ENCODE measurements around the gene ADAP2.

The ADAP2 gene

GRCh38 chr17:30992551-30992950 lies 70.8 kb downstream of the ADAP2 start:
- peaks cover 16 to 47% (median 36%) of the 10 kb centered on the region in 5 donors for H3K36me3 ChIP-seq (ENCODE audit: control insufficient read depth in 5 of 5, insufficient read depth in 5 of 5, low read length in 5 of 5)
- H3K27me3 ChIP-seq (ENCODE audit: control insufficient read depth in 5 of 5, insufficient read depth in 4 of 5, low read length in 5 of 5): no peaks in the 10 kb centered on the region
- no peak overlapping the region for H3K27ac ChIP-seq (ENCODE audit: low read depth, low read length)
- no peaks in the 10 kb centered on the region for H3K4me1 ChIP-seq (ENCODE audit: control insufficient read depth in 5 of 5, insufficient read depth in 5 of 5, low read length in 5 of 5)
- H3K9me3 ChIP-seq (ENCODE audit: control insufficient read depth in 5 of 5, low read length in 5 of 5): no peaks in the 10 kb centered on the region
- H3K9ac ChIP-seq (ENCODE audit: low read length in 5 of 5): no peak overlapping the region
- no peak overlapping the region for H3K4me3 ChIP-seq (ENCODE audit: low read depth in 1 of 5, low read length in 5 of 5)

- Histone ChIP-seq H3K36me3 (ENCODE audit: control insufficient read depth in 5 of 5, insufficient read depth in 5 of 5, low read length in 5 of 5) (peaks cover 20 to 64% (median 53%) of the 10 kb centered on the region in 5 donors), H3K9ac (ENCODE audit: low read length in 5 of 5) (no peak overlapping the region), H3K9me3 (ENCODE audit: control insufficient read depth in 5 of 5, low read length in 5 of 5) (no peaks in the 10 kb centered on the region), H3K4me3 (ENCODE audit: low read depth in 1 of 5, low read length in 5 of 5) (no peak overlapping the region), H3K27ac (ENCODE audit: low read depth, low read length) (no peak overlapping the region), H3K4me1 (ENCODE audit: control insufficient read depth in 5 of 5, insufficient read depth in 5 of 5, low read length in 5 of 5) (no peaks in the 10 kb centered on the region), H3K27me3 (ENCODE audit: control insufficient read depth in 5 of 5, insufficient read depth in 4 of 5, low read length in 5 of 5) (no peaks in the 10 kb centered on the region)
These were observed 73.6 kb downstream of the ADAP2 start for GRCh38 chr17:30995347-30995746.

DNA sequence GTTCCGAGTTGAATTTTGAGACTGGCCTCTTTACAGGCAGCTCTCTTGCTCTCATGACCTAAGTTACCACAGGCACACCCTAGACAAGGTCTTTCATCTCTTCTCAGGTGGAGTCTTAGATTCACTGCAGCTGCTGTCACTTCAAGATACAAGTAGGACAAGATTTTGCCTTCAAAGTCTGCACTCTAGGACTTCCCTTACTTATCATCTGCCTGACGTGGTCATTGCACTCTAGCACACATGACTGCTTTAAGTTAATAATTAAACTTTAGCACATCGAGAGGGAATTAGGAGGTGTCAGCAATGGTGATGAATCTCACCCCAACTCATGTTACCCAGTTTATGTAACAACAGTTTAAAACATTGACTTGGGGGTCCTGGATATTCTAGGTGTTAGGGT lies 74.7 kb downstream of the ADAP2 start:
- Histone ChIP-seq H3K9me3 (ENCODE audit: control insufficient read depth in 5 of 5, low read length in 5 of 5) (no peaks in the 10 kb centered on the region), H3K27ac (ENCODE audit: low read depth, low read length) (no peak overlapping the region), H3K9ac (ENCODE audit: low read length in 5 of 5) (no peak overlapping the region), H3K36me3 (ENCODE audit: control insufficient read depth in 5 of 5, insufficient read depth in 5 of 5, low read length in 5 of 5) (peaks cover 17 to 71% (median 48%) of the 10 kb centered on the region in 5 donors), H3K4me3 (ENCODE audit: low read depth in 1 of 5, low read length in 5 of 5) (no peak overlapping the region), H3K27me3 (ENCODE audit: control insufficient read depth in 5 of 5, insufficient read depth in 4 of 5, low read length in 5 of 5) (no peaks in the 10 kb centered on the region), H3K4me1 (ENCODE audit: control insufficient read depth in 5 of 5, insufficient read depth in 5 of 5, low read length in 5 of 5) (no peaks in the 10 kb centered on the region)

DNA sequence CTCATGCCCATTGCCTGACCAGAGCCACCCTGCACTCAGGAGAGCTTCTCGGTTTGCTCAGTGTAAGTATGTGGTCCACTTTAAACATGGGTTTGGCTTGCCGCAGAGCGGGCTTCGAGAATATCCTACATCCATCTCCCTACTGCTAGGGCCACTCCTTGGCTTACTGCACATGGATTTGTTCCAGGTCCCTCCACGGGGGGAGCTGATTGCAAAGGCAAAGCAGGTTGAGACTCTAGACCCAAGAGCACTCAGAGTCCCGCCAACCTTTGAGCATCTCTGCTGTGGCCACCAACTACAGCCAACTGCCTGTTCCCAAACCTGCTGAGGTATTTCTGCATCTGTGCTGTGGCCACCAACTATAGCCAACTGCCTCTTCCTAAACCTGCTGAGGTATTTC lies 75.5 kb downstream of the ADAP2 start:
- no peaks in the 10 kb centered on the region for H3K27me3 ChIP-seq (ENCODE audit: control insufficient read depth in 5 of 5, insufficient read depth in 4 of 5, low read length in 5 of 5)
- H3K27ac ChIP-seq (ENCODE audit: low read depth, low read length): no peak overlapping the region

DNA sequence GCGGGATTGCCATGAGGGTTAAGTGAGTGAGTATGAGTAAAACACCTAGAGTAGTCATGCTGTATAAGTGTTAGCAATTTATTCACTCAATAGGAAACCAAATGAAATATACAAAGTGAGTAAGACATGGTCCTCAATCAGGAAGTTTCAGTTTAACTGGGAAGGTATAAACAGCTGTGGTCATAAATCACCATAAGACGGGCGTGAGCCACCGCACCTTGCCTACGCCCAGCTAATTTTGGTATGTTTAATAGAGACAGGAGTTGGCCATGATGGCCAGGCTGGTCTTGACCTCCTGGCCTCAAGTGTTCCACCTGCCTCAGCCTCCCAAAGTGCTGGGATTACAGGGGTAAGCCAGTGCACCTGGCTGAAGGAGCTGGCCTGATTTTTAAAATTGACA lies 76.1 kb downstream of the ADAP2 start:
- Histone ChIP-seq H3K9ac (ENCODE audit: low read length in 5 of 5) (no peak overlapping the region), H3K36me3 (ENCODE audit: control insufficient read depth in 5 of 5, insufficient read depth in 5 of 5, low read length in 5 of 5) (peaks cover 22 to 80% (median 59%) of the 10 kb centered on the region in 5 donors), H3K27ac (ENCODE audit: low read depth, low read length) (no peak overlapping the region)

More for the DNA sequence above, 75.5 kb downstream of the ADAP2 start:
- Histone ChIP-seq H3K9ac (ENCODE audit: low read length in 5 of 5) (no peak overlapping the region), H3K36me3 (ENCODE audit: control insufficient read depth in 5 of 5, insufficient read depth in 5 of 5, low read length in 5 of 5) (peaks cover 22 to 78% (median 55%) of the 10 kb centered on the region in 5 donors), H3K9me3 (ENCODE audit: control insufficient read depth in 5 of 5, low read length in 5 of 5) (no peaks in the 10 kb centered on the region), H3K4me1 (ENCODE audit: control insufficient read depth in 5 of 5, insufficient read depth in 5 of 5, low read length in 5 of 5) (no peaks in the 10 kb centered on the region), H3K4me3 (ENCODE audit: low read depth in 1 of 5, low read length in 5 of 5) (no peak overlapping the region)

GRCh38 chr17:31002047-31002446 lies 80.3 kb downstream of the ADAP2 start:
- Histone ChIP-seq H3K27ac (ENCODE audit: low read depth, low read length) (no peak overlapping the region), H3K4me3 (ENCODE audit: low read depth in 1 of 5, low read length in 5 of 5) (no peak overlapping the region), H3K36me3 (ENCODE audit: control insufficient read depth in 5 of 5, insufficient read depth in 5 of 5, low read length in 5 of 5) (peaks cover 22 to 71% (median 48%) of the 10 kb centered on the region in 5 donors), H3K4me1 (ENCODE audit: control insufficient read depth in 5 of 5, insufficient read depth in 5 of 5, low read length in 5 of 5) (no peaks in the 10 kb centered on the region), H3K9ac (ENCODE audit: low read length in 5 of 5) (no peak overlapping the region), H3K9me3 (ENCODE audit: control insufficient read depth in 5 of 5, low read length in 5 of 5) (no peaks in the 10 kb centered on the region), H3K27me3 (ENCODE audit: control insufficient read depth in 5 of 5, insufficient read depth in 4 of 5, low read length in 5 of 5) (no peaks in the 10 kb centered on the region)

More for the DNA sequence above, 76.1 kb downstream of the ADAP2 start:
- Histone ChIP-seq H3K27me3 (ENCODE audit: control insufficient read depth in 5 of 5, insufficient read depth in 4 of 5, low read length in 5 of 5) (no peaks in the 10 kb centered on the region), H3K4me3 (ENCODE audit: low read depth in 1 of 5, low read length in 5 of 5) (no peak overlapping the region), H3K4me1 (ENCODE audit: control insufficient read depth in 5 of 5, insufficient read depth in 5 of 5, low read length in 5 of 5) (no peaks in the 10 kb centered on the region), H3K9me3 (ENCODE audit: control insufficient read depth in 5 of 5, low read length in 5 of 5) (no peaks in the 10 kb centered on the region)

GRCh38 chr17:31003225-31003866 lies 81.6 kb downstream of the ADAP2 start:
- Histone ChIP-seq H3K27me3 (ENCODE audit: control insufficient read depth in 5 of 5, insufficient read depth in 4 of 5, low read length in 5 of 5) (no peaks in the 10 kb centered on the region), H3K27ac (ENCODE audit: low read depth, low read length) (no peak overlapping the region), H3K9ac (ENCODE audit: low read length in 5 of 5) (no peak overlapping the region), H3K4me3 (ENCODE audit: low read depth in 1 of 5, low read length in 5 of 5) (no peak overlapping the region), H3K9me3 (ENCODE audit: control insufficient read depth in 5 of 5, low read length in 5 of 5) (no peaks in the 10 kb centered on the region), H3K4me1 (ENCODE audit: control insufficient read depth in 5 of 5, insufficient read depth in 5 of 5, low read length in 5 of 5) (peaks cover 0 to 7% (median 5%) of the 10 kb centered on the region in 5 donors), H3K36me3 (ENCODE audit: control insufficient read depth in 5 of 5, insufficient read depth in 5 of 5, low read length in 5 of 5) (peaks cover 19 to 59% (median 36%) of the 10 kb centered on the region in 5 donors)

DNA sequence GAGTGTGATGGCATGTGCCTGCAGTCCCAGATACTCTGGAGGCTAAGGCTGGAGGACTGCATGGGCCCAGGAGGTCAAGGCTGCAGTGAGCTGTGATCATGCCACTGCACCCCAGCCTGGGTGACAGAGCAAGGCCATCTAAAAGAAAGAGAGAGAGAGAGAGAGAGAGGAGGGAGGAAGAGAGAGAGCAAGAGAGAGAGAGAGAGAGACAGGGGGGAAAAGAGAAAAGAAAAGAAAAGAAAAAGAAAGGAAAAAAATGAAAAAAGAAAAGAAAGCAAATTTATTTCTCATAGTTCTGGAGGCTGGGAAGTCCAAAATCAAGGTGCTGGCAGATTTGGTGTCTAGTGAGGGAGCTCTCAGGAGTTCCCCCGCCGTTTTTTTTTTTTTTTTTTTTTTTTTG lies 82.4 kb downstream of the ADAP2 start:
- Histone ChIP-seq H3K4me1 (ENCODE audit: control insufficient read depth in 5 of 5, insufficient read depth in 5 of 5, low read length in 5 of 5) (peaks cover 0 to 13% (median 6%) of the 10 kb centered on the region in 5 donors), H3K27me3 (ENCODE audit: control insufficient read depth in 5 of 5, insufficient read depth in 4 of 5, low read length in 5 of 5) (no peaks in the 10 kb centered on the region)

DNA sequence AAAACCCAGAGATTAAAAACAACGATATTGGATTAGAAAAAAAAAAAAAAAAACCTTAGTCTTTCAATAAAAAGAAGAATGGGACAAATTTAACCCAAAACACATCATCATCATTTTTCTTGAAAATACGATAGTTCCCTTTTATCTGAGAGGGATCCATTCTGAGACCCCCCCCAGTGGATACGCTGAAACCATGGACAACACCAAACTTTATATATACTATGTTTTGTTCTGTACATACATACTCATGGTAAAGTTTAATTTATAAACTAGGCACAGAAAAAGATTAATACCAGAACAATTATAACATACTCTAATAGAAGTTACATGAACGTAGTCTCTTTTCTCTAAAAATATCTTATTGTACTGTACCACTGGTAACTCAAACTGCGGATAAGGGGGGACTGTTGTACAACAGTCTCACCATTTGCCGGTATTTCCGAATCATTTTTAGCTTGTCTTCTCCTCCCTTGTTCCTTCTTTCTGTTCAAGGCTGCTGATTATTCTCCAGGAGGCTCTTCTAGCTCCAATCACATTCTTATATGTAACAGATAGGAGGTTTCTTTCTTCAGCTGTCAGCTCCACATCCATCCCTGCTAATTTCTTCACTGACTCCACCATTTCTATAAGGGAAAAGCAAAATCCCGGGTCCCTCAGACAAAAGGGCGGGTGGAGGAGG lies 86.1 kb downstream of the ADAP2 start:
- H3K36me3 ChIP-seq (ENCODE audit: control insufficient read depth in 5 of 5, insufficient read depth in 5 of 5, low read length in 5 of 5): peaks cover 4 to 15% (median 6%) of the 10 kb centered on the region in 5 donors
- no peaks in the 10 kb centered on the region for H3K27me3 ChIP-seq (ENCODE audit: control insufficient read depth in 5 of 5, insufficient read depth in 4 of 5, low read length in 5 of 5)
- H3K4me1 ChIP-seq (ENCODE audit: control insufficient read depth in 5 of 5, insufficient read depth in 5 of 5, low read length in 5 of 5): peaks cover 0 to 16% (median 7%) of the 10 kb centered on the region in 5 donors
- peak overlapping the region; percentile 71 to 86 (median 78) for H3K4me3 ChIP-seq (ENCODE audit: low read depth in 1 of 5, low read length in 5 of 5)
- H3K9ac ChIP-seq (ENCODE audit: low read length in 5 of 5): peak overlapping the region; percentile 54 to 91 (median 81)
- no peaks in the 10 kb centered on the region for H3K9me3 ChIP-seq (ENCODE audit: control insufficient read depth in 5 of 5, low read length in 5 of 5)
- peak overlapping the region; percentile 75 for H3K27ac ChIP-seq (ENCODE audit: low read depth, low read length)

More for the DNA sequence above, 82.4 kb downstream of the ADAP2 start:
- H3K4me3 ChIP-seq (ENCODE audit: low read depth in 1 of 5, low read length in 5 of 5): no peak overlapping the region
- no peaks in the 10 kb centered on the region for H3K9me3 ChIP-seq (ENCODE audit: control insufficient read depth in 5 of 5, low read length in 5 of 5)
- H3K36me3 ChIP-seq (ENCODE audit: control insufficient read depth in 5 of 5, insufficient read depth in 5 of 5, low read length in 5 of 5): peaks cover 16 to 51% (median 28%) of the 10 kb centered on the region in 5 donors
- H3K27ac ChIP-seq (ENCODE audit: low read depth, low read length): no peak overlapping the region
- H3K9ac ChIP-seq (ENCODE audit: low read length in 5 of 5): no peak overlapping the region

DNA sequence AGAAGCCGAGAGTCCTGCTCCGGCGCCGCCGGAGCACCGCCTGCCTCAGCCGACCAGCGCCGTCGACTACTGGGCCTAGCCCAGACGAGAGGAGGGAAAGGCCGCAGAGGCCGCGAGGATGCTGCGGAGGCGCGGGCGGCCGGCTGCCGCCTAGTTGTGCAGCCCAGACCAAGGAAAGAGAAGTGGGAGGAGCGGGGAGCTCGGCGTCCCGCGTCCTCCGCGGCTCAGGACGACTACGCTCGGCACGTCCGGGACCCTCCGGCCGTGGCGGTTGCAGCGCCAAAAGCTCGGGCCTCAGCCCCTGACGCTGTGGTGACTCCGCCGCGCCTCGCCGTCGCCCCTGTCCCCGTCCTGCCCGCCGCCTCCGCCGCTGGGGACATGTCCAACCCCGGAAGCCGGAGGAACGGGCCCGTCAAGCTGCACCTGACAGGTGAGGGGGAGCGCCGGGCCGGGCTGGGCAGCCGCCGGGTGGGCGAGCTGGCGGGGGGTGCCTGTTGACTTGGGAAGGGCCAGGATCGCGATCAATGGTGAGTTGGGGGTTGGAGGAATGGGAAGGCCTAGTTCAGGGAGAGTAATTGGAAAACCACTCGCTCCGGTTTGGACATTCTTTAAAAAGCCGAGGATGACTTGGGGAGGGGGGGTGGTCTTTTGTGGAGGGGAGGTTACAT lies 86.8 kb downstream of the ADAP2 start:
- H3K27me3 ChIP-seq (ENCODE audit: control insufficient read depth in 5 of 5, insufficient read depth in 4 of 5, low read length in 5 of 5): no peaks in the 10 kb centered on the region
- no peaks in the 10 kb centered on the region for H3K9me3 ChIP-seq (ENCODE audit: control insufficient read depth in 5 of 5, low read length in 5 of 5)
- H3K4me3 ChIP-seq (ENCODE audit: low read depth in 1 of 5, low read length in 5 of 5): peak overlapping the region; percentile 75 to 86 (median 78)
- H3K4me1 ChIP-seq (ENCODE audit: control insufficient read depth in 5 of 5, insufficient read depth in 5 of 5, low read length in 5 of 5): peaks cover 0 to 16% (median 7%) of the 10 kb centered on the region in 5 donors
- peak overlapping the region; percentile 54 to 91 (median 81) for H3K9ac ChIP-seq (ENCODE audit: low read length in 5 of 5)
- H3K36me3 ChIP-seq (ENCODE audit: control insufficient read depth in 5 of 5, insufficient read depth in 5 of 5, low read length in 5 of 5): peaks cover 4 to 12% (median 6%) of the 10 kb centered on the region in 5 donors
- peak overlapping the region; percentile 75 for H3K27ac ChIP-seq (ENCODE audit: low read depth, low read length)

All from subcutaneous abdominal adipose tissue (tissue), 5 donors.